GM23338 (cell line): ENCODE measurements around the gene RNF44.
"Not testable (repeated sequence)": the region's sequence is repeated elsewhere in the genome, so short reads cannot be mapped to it uniquely, and the experiment has no call there.

Experiments used
- CTCF ChIP-seq, 2 experiments: fragments of 200-600 bp in 1 of 2; sonication (generic) in 1 of 2; conservative IDR thresholded peaks; 2 replicates each; pipeline versions ENCODE4 v1.5.1 to v1.6.1; 2016 to 2017; ENCODE audit warnings: antibody characterized with exemption in 2 of 2, low read depth in 2 of 2, mild to moderate bottlenecking in 2 of 2, moderate library complexity in 1 of 2
- EZH2 ChIP-seq: fragments of 200-600 bp; sonication (generic); IDR thresholded peaks from one replicate; pipeline ENCODE4 v1.8.0; 2017; ENCODE audit warnings: antibody characterized with exemption, mild to moderate bottlenecking, low read depth; ENCODE audit not compliant: unreplicated experiment
- EZH2phosphoT487 ChIP-seq: fragments of 200-600 bp; sonication (generic); IDR thresholded peaks from one replicate; pipeline ENCODE4 v1.8.1; 2018; ENCODE audit warnings: antibody characterized with exemption; ENCODE audit not compliant: unreplicated experiment
- POLR2AphosphoS5 ChIP-seq: IDR thresholded peaks from 2 replicates; pipeline ENCODE4 v1.6.1; 2016; ENCODE audit warnings: antibody characterized with exemption, low read depth
- ZNF331 ChIP-seq: fragments of 250-450 bp; sonication (Bioruptor Pico); IDR thresholded peaks from 2 replicates; pipeline ENCODE4 v1.5.0; 2020; ENCODE audit warnings: low read depth, mild to moderate bottlenecking, moderate library complexity

DNA sequence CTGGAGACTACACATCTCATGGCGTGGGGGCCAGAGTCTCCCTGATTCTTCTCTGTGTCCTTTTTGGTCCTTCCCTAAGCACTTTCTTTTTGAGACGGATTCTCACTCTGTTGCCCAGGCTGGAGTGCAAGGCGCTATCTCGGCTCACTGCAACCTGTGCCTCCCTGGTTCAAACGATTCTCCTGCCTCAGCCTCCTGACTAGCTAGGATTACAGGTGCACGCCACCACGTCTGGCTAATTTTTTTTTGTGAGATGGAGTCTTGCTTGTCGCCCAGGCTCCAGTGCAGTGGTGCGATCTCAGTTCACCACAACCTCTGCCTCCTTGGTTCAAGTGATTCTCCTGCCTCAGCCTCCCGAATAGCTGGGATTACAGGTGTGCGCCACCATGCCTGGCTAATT is 13.7 kb upstream of the RNF44 start:
- not testable (repeated sequence) for TF ChIP-seq CTCF (conservative IDR thresholded peaks at IDR 0.05; ENCODE audit: low read depth in 2 of 2); POLR2AphosphoS5; EZH2; EZH2phosphoT487; ZNF331 (CRISPR knock-in tag)
